22Rv1 (cell line): ENCODE results near the gene TMEM205.

Experiments
- ZFX ChIP-seq: fragments of 450-650 bp; IDR thresholded peaks from 2 replicates; pipeline ENCODE4 v1.6.1; 2017; ENCODE audit warnings: antibody characterized with exemption, borderline replicate concordance
- TF ChIP-seq, protein P1 (sequence below): fragments of 450-650 bp; IDR thresholded peaks from 2 replicates; pipeline ENCODE4 v1.5.1; 2017; ENCODE audit warnings: mild to moderate bottlenecking

DNA sequence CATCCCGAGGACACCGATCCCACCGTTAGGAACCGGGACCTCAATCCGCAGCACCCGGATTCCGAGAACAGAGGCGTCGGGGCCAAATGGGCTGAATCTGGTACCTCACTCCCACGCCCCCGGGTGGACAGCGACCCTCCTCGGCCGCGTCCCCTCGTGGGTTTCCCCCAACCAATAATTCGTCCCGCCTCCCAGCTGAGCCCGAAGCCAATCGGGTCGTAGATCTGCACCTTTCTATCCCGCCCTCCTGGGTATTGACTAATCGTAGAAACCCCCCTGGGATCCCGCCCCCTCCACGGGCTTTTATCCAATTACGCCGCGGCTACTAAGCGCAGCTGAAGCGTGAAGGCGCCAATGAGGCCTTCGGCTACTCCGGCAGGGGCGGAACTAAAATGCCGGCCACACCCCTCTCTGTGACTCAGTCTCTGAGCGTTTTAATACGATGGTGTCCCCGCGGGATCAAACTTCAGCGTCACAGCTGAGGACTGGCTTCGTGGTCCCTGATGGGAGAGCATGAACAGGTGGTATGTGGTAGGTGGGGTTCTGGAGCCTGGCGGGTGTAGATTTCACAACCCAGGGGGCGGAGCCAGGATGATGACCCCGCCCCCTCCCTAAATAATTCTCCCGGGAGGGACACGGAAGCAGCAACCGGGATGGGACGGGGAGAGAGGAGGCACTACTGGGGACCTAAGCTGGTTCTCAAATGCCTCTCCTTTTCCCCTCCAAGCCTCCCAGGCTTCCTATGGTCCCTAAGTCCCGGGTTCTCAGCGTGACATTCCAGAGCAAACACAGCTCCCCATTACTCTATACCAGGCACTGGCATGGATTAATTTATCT, at the start of gene TMEM205, which contains the start of gene CCDC159:
- TF ChIP-seq, protein P1, sequence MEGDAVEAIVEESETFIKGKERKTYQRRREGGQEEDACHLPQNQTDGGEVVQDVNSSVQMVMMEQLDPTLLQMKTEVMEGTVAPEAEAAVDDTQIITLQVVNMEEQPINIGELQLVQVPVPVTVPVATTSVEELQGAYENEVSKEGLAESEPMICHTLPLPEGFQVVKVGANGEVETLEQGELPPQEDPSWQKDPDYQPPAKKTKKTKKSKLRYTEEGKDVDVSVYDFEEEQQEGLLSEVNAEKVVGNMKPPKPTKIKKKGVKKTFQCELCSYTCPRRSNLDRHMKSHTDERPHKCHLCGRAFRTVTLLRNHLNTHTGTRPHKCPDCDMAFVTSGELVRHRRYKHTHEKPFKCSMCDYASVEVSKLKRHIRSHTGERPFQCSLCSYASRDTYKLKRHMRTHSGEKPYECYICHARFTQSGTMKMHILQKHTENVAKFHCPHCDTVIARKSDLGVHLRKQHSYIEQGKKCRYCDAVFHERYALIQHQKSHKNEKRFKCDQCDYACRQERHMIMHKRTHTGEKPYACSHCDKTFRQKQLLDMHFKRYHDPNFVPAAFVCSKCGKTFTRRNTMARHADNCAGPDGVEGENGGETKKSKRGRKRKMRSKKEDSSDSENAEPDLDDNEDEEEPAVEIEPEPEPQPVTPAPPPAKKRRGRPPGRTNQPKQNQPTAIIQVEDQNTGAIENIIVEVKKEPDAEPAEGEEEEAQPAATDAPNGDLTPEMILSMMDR = peak; percentile 20
- TF ChIP-seq ZFX = no peak
